ENCODE data around the gene MPV17L2. TPM values are rescaled to one million over a fixed set of nuclear protein-coding genes. Genes with fewer than 3 reads are reported as not detected.

The MPV17L2 gene
- polyA plus RNA-seq, 1 donor from 2014 or later, result 17.7 TPM

DNA sequence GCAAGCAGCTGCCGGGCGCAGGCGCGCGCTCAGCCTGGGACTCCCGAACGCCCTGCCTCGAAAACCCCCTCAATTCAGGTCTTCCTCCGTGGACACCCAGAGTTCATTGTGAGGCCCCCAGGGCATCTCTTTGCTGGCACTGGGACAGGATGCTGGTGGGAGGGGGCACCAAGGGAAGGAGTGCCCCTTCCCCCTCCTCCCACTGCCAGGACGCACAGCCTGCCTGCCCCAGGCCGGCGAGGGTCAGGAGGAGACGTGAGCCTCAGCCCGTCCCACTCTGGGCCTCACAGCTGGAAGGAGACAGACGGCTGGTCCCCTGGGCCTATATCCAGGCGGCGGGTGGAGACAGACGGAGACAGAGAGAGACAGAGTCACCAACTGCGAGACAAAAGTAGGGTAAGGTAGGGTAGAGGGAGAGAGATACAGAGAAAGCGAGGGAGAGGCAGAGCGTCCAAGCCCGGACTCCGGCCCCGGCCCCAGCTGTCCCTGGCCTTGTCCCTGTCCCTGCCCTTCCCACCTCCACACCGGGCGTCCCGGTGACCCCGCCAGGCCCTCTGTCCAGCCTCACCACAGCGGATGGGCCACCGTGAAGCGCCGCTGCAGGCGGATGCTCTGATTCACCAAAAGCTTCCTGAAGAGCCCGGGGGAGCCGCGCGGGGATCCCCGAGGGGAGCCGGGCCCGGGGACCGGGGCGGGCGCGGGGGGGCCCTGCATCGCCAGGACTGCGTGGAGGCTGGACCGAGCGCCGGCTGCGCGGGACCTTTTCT is 32.9 kb downstream of the MPV17L2 start, which contains the start of gene PDE4C:
Gene PDE4C (minus strand): TSS at position 737 of the 767 bp plus-strand sequence. CDS start 23 bp downstream, at position 714.
- Histone ChIP-seq H3K36me3 (ENCODE audit: insufficient read depth, low read length) (no peaks in the 10 kb centered on the region), H3K27ac (ENCODE audit: low read length) (no peak within 1 kb of the TSS), H3K4me3 (ENCODE audit: low read length) (no peak within 1 kb of the TSS), H4K20me1 (ENCODE audit: insufficient read depth) (no peaks in the 10 kb centered on the region), H3F3A (ENCODE audit: insufficient read depth, low read length, poor library complexity, severe bottlenecking) (no peaks in the 10 kb centered on the region), H2AFZ (ENCODE audit: low read depth, low read length) (no peak within 1 kb of the TSS), H3K9me3 (ENCODE audit: low read length) (no peaks in the 10 kb centered on the region), H3K9me2 (ENCODE audit: insufficient read depth, low read length) (no peaks in the 10 kb centered on the region), H3K4me2 (ENCODE audit: low read length) (no peak within 1 kb of the TSS), H3K79me2 (replicated peaks; ENCODE audit: insufficient read depth, low read length) (no peaks in the 10 kb centered on the region), H3K27me3 (ENCODE audit: insufficient read depth, low read depth, low read length) (peaks cover 36% of the 10 kb centered on the region), H3K9ac (ENCODE audit: low read length) (peak within 1 kb of the TSS; percentile 34)
- no peak for TF ChIP-seq SMC3 (conservative IDR thresholded peaks at IDR 0.05; ENCODE audit: poor library complexity)
- TF ChIP-seq MXI1 (conservative IDR thresholded peaks at IDR 0.05; ENCODE audit: poor library complexity, severe bottlenecking), result no peak
- TF ChIP-seq EP300 (conservative IDR thresholded peaks at IDR 0.05; ENCODE audit: poor library complexity, severe bottlenecking), result no peak
- TF ChIP-seq EZH2 (IDR thresholded peaks at IDR 0.05; ENCODE audit: borderline replicate concordance, insufficient read depth, low read length, poor library complexity, severe bottlenecking), result no peak
- no peak for TF ChIP-seq RAD21 (conservative IDR thresholded peaks at IDR 0.05)
- TF ChIP-seq, protein P1, sequence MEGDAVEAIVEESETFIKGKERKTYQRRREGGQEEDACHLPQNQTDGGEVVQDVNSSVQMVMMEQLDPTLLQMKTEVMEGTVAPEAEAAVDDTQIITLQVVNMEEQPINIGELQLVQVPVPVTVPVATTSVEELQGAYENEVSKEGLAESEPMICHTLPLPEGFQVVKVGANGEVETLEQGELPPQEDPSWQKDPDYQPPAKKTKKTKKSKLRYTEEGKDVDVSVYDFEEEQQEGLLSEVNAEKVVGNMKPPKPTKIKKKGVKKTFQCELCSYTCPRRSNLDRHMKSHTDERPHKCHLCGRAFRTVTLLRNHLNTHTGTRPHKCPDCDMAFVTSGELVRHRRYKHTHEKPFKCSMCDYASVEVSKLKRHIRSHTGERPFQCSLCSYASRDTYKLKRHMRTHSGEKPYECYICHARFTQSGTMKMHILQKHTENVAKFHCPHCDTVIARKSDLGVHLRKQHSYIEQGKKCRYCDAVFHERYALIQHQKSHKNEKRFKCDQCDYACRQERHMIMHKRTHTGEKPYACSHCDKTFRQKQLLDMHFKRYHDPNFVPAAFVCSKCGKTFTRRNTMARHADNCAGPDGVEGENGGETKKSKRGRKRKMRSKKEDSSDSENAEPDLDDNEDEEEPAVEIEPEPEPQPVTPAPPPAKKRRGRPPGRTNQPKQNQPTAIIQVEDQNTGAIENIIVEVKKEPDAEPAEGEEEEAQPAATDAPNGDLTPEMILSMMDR (IDR thresholded peaks at IDR 0.05; ENCODE audit: poor library complexity, severe bottlenecking), result no peak
- TF ChIP-seq POLR2AphosphoS5 (IDR thresholded peaks at IDR 0.05), result no peak
- TF ChIP-seq TAF1 (IDR thresholded peaks at IDR 0.05; ENCODE audit: low read depth), result no peak
- TF ChIP-seq, protein P2, sequence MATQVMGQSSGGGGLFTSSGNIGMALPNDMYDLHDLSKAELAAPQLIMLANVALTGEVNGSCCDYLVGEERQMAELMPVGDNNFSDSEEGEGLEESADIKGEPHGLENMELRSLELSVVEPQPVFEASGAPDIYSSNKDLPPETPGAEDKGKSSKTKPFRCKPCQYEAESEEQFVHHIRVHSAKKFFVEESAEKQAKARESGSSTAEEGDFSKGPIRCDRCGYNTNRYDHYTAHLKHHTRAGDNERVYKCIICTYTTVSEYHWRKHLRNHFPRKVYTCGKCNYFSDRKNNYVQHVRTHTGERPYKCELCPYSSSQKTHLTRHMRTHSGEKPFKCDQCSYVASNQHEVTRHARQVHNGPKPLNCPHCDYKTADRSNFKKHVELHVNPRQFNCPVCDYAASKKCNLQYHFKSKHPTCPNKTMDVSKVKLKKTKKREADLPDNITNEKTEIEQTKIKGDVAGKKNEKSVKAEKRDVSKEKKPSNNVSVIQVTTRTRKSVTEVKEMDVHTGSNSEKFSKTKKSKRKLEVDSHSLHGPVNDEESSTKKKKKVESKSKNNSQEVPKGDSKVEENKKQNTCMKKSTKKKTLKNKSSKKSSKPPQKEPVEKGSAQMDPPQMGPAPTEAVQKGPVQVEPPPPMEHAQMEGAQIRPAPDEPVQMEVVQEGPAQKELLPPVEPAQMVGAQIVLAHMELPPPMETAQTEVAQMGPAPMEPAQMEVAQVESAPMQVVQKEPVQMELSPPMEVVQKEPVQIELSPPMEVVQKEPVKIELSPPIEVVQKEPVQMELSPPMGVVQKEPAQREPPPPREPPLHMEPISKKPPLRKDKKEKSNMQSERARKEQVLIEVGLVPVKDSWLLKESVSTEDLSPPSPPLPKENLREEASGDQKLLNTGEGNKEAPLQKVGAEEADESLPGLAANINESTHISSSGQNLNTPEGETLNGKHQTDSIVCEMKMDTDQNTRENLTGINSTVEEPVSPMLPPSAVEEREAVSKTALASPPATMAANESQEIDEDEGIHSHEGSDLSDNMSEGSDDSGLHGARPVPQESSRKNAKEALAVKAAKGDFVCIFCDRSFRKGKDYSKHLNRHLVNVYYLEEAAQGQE (IDR thresholded peaks at IDR 0.05; ENCODE audit: borderline replicate concordance), result no peak

DNA sequence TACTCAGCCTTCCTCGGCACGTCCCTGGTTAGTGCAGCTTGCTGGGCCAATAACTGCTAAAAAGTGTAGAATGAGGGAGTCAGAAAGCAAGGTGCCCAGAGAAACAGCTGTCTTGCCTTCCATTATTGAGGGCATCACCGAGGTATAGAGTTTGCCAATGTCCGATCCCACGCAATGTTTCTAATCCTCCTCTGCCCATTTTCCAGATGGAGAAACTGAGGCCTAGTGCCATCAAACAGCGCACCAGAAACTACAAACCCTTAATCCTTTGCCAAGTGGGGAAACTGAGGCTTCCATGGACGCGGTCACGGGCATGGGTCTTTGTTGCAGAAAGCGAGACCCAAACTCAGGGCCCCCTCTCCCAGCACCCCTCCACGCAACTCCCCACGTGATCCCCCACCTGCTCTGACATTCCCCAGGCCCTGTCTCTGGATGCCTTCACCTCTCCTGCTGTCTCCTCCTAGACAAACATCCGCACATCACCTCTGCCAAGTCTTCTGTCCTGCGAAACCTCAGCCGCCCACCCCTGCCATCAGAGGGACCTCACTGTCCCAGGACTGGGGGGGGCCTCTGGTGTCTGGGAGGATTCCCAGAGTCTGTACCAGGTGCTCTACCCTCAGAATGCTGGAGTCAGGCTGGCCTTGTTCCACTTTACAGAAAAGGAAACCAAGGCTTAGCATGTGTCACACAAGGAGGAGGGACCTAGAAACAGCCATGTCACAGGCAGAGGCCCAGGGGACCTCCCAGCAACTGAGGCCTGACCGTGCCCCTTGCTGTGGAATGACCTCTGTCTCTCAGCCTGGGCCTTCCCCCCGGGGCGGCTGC is 34.1 kb downstream of the MPV17L2 start:
- H2AFZ ChIP-seq (ENCODE audit: low read depth, low read length), result no peak overlapping the region
- no peak overlapping the region for H3K4me2 ChIP-seq (ENCODE audit: low read length)
- H4K20me1 ChIP-seq (ENCODE audit: insufficient read depth), result no peaks in the 10 kb centered on the region
- peaks cover 40% of the 10 kb centered on the region for H3K27me3 ChIP-seq (ENCODE audit: insufficient read depth, low read depth, low read length)
- H3F3A ChIP-seq (ENCODE audit: insufficient read depth, low read length, poor library complexity, severe bottlenecking), result no peaks in the 10 kb centered on the region
- H3K27ac ChIP-seq (ENCODE audit: low read length), result no peak overlapping the region
- TF ChIP-seq MXI1 (conservative IDR thresholded peaks at IDR 0.05; ENCODE audit: poor library complexity, severe bottlenecking) (no peak), TAF1 (IDR thresholded peaks at IDR 0.05; ENCODE audit: low read depth) (no peak)
- TF ChIP-seq, protein P2 (IDR thresholded peaks at IDR 0.05; ENCODE audit: borderline replicate concordance), result no peak
- TF ChIP-seq, protein P1 (IDR thresholded peaks at IDR 0.05; ENCODE audit: poor library complexity, severe bottlenecking), result no peak
- no peaks in the 10 kb centered on the region for H3K9me3 ChIP-seq (ENCODE audit: low read length)
- H3K9me2 ChIP-seq (ENCODE audit: insufficient read depth, low read length), result no peaks in the 10 kb centered on the region
- no peak overlapping the region for H3K9ac ChIP-seq (ENCODE audit: low read length)
- no peaks in the 10 kb centered on the region for H3K79me2 ChIP-seq (replicated peaks; ENCODE audit: insufficient read depth, low read length)
- no peak overlapping the region for H3K4me3 ChIP-seq (ENCODE audit: low read length)
- no peaks in the 10 kb centered on the region for H3K36me3 ChIP-seq (ENCODE audit: insufficient read depth, low read length)
